Measurements from ENCODE around the gene DZIP1L.

The DZIP1L gene

GRCh38 chr3:138139691-138140090, 24.3 kb upstream of the DZIP1L start:
- no peak for DNase-seq (ENCODE audit: low spot score)
- in situ Hi-C loops (cut with MboI; ENCODE audit: low sequenced_read_pairs, unreplicated experiment): no loop called here

GRCh38 chr3:138137861-138138260, 22.5 kb upstream of the DZIP1L start:
- in situ Hi-C loops (cut with MboI; ENCODE audit: low sequenced_read_pairs, unreplicated experiment): no loop called here
- TF ChIP-seq CTCF (IDR thresholded peaks at IDR 0.05; ENCODE audit: borderline replicate concordance, control extremely low read depth, extremely low read depth, insufficient read depth, missing control alignments): no peak
- DNase-seq (ENCODE audit: low spot score): no peak

More at GRCh38 chr3:138139691-138140090, 24.3 kb upstream of the DZIP1L start:
- no peak for TF ChIP-seq CTCF (IDR thresholded peaks at IDR 0.05; ENCODE audit: borderline replicate concordance, control extremely low read depth, extremely low read depth, insufficient read depth, missing control alignments)

GRCh38 chr3:138136201-138136600, 20.8 kb upstream of the DZIP1L start:
- no peak for TF ChIP-seq CTCF (IDR thresholded peaks at IDR 0.05; ENCODE audit: borderline replicate concordance, control extremely low read depth, extremely low read depth, insufficient read depth, missing control alignments)
- in situ Hi-C loops (cut with MboI; ENCODE audit: low sequenced_read_pairs, unreplicated experiment): no loop called here
- no peak for DNase-seq (ENCODE audit: low spot score)

DNA sequence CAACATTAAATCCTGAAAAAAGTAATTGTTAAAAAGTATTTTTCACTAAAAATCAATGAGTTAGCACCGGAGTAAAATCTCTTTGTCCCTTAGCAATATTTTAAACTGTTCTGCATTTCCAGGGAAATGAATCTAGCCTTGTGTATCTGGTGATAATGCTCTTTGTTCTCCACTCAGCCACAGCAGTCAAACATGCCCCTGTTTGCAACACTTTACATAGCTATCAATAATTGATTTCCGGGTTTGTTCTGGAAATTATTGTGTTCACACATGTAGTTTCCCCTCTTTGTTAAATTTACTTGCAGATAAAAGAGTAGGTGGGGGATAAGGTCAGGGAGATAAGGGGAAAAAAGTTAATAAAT, 20.4 kb upstream of the DZIP1L start:
- in situ Hi-C loops (cut with MboI; ENCODE audit: low sequenced_read_pairs, unreplicated experiment): no loop called here
- DNase-seq (ENCODE audit: low spot score): no peak
- no peak for TF ChIP-seq CTCF (IDR thresholded peaks at IDR 0.05; ENCODE audit: borderline replicate concordance, control extremely low read depth, extremely low read depth, insufficient read depth, missing control alignments)

DNA sequence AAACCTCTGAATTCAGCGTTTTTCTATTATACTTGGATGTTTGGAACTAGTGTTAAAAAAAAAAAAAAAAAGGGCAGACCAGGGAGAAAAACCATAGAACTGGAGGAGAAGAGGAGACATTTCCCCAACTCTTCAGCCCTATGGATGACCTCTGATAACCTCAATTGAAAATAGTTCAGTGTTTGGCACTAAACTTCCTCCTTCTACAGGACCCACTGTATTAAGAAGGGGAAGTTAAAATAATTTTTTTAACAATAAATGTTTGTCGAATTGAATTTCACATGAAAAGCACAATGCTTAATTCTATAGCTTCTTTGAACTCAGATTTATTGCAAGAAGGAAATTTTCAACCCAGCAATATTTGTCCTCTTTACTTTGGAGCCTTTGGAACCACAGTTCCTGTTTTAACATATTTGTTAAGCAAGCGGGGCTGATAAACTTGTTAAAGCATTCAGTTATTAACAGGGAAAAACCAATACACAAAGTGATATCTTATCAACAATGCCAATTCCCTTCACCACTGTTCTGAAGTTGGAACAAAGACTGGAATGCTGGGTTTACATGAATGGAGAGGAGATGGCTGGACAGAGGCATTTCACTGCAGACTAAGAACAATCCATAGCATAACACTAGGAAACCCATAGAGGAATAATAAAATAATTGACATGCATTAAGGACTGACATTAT, 19.9 kb upstream of the DZIP1L start:
- DNase-seq (ENCODE audit: low spot score): no peak
- no peak for TF ChIP-seq CTCF (IDR thresholded peaks at IDR 0.05; ENCODE audit: borderline replicate concordance, control extremely low read depth, extremely low read depth, insufficient read depth, missing control alignments)
- in situ Hi-C loops (cut with MboI; ENCODE audit: low sequenced_read_pairs, unreplicated experiment): no loop called here

GRCh38 chr3:138132239-138132638, 16.8 kb upstream of the DZIP1L start, which contains the start of gene A4GNT:
Gene A4GNT (minus strand): TSS chr3:138132390. CDS start chr3:138131256, 1,134 bp downstream.
- no peak for TF ChIP-seq CTCF (IDR thresholded peaks at IDR 0.05; ENCODE audit: borderline replicate concordance, control extremely low read depth, extremely low read depth, insufficient read depth, missing control alignments)
- DNase-seq (ENCODE audit: low spot score): no peak
- in situ Hi-C loops (cut with MboI; ENCODE audit: low sequenced_read_pairs, unreplicated experiment): no loop called here
